ENCODE data around the gene CXCL11. TPM values are rescaled to one million over a fixed set of nuclear protein-coding genes. Genes with fewer than 3 reads are reported as not detected.

Gene CXCL11
- total RNA-seq, 1 donor from 2014 or later: not detected

- Histone ChIP-seq H2AFZ (replicated peaks) (no peak overlapping the region), H4K20me1 (ENCODE audit: low read depth) (no peaks in the 10 kb centered on the region), H3K4me2 (no peak overlapping the region), H3K36me3 (no peaks in the 10 kb centered on the region), H3F3A (ENCODE audit: low read depth) (no peaks in the 10 kb centered on the region), H3K27ac (no peak overlapping the region), H3K27me3 (no peaks in the 10 kb centered on the region), H3K4me1 (peaks cover 4% of the 10 kb centered on the region), H3K79me2 (ENCODE audit: low read depth) (no peaks in the 10 kb centered on the region), H3K9me3 (ENCODE audit: low read depth) (no peaks in the 10 kb centered on the region), H3K9ac (no peak overlapping the region), H3K4me3 (no peak overlapping the region)
- Mint-ChIP-seq H3K27ac (no peak overlapping the region), H3K9me3 (no peaks in the 10 kb centered on the region), H3K4me1 (peaks cover 8% of the 10 kb centered on the region), H3K27me3 (ENCODE audit: insufficient read depth, low read depth) (peaks cover 2% of the 10 kb centered on the region), H3K4me3 (no peak overlapping the region), H3K36me3 (no peaks in the 10 kb centered on the region)
- DNase-seq (ENCODE audit: low spot score): no peak
- no peak for TF ChIP-seq EZH2 (IDR thresholded peaks at IDR 0.05)
- TF ChIP-seq, protein P1, sequence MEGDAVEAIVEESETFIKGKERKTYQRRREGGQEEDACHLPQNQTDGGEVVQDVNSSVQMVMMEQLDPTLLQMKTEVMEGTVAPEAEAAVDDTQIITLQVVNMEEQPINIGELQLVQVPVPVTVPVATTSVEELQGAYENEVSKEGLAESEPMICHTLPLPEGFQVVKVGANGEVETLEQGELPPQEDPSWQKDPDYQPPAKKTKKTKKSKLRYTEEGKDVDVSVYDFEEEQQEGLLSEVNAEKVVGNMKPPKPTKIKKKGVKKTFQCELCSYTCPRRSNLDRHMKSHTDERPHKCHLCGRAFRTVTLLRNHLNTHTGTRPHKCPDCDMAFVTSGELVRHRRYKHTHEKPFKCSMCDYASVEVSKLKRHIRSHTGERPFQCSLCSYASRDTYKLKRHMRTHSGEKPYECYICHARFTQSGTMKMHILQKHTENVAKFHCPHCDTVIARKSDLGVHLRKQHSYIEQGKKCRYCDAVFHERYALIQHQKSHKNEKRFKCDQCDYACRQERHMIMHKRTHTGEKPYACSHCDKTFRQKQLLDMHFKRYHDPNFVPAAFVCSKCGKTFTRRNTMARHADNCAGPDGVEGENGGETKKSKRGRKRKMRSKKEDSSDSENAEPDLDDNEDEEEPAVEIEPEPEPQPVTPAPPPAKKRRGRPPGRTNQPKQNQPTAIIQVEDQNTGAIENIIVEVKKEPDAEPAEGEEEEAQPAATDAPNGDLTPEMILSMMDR (IDR thresholded peaks at IDR 0.05): no peak
- TF ChIP-seq EZH2phosphoT487 (IDR thresholded peaks at IDR 0.05): no peak
Observed at GRCh38 chr4:76017056-76017686, 18.7 kb downstream of the CXCL11 start.

GRCh38 chr4:76016393-76016792 is 19.5 kb downstream of the CXCL11 start:
- no peak overlapping the region for H3K27ac ChIP-seq
- TF ChIP-seq, protein P1 (IDR thresholded peaks at IDR 0.05): no peak
- no peak for TF ChIP-seq EZH2 (IDR thresholded peaks at IDR 0.05)
- TF ChIP-seq EZH2phosphoT487 (IDR thresholded peaks at IDR 0.05): no peak
- H3K4me1 ChIP-seq: peaks cover 10% of the 10 kb centered on the region
- H3K4me3 ChIP-seq: no peak overlapping the region
- Mint-ChIP-seq H3K4me1 (peaks cover 12% of the 10 kb centered on the region), H3K36me3 (no peaks in the 10 kb centered on the region), H3K4me3 (no peak overlapping the region), H3K27me3 (ENCODE audit: insufficient read depth, low read depth) (peaks cover 2% of the 10 kb centered on the region), H3K9me3 (no peaks in the 10 kb centered on the region), H3K27ac (no peak overlapping the region)
- H3K4me2 ChIP-seq: no peak overlapping the region
- H4K20me1 ChIP-seq (ENCODE audit: low read depth): no peaks in the 10 kb centered on the region
- no peaks in the 10 kb centered on the region for H3K79me2 ChIP-seq (ENCODE audit: low read depth)
- no peaks in the 10 kb centered on the region for H3K27me3 ChIP-seq
- H3F3A ChIP-seq (ENCODE audit: low read depth): no peaks in the 10 kb centered on the region
- H3K36me3 ChIP-seq: no peaks in the 10 kb centered on the region
- no peak overlapping the region for H2AFZ ChIP-seq (replicated peaks)
- H3K9me3 ChIP-seq (ENCODE audit: low read depth): no peaks in the 10 kb centered on the region
- DNase-seq (ENCODE audit: low spot score): no peak
- no peak overlapping the region for H3K9ac ChIP-seq

DNA sequence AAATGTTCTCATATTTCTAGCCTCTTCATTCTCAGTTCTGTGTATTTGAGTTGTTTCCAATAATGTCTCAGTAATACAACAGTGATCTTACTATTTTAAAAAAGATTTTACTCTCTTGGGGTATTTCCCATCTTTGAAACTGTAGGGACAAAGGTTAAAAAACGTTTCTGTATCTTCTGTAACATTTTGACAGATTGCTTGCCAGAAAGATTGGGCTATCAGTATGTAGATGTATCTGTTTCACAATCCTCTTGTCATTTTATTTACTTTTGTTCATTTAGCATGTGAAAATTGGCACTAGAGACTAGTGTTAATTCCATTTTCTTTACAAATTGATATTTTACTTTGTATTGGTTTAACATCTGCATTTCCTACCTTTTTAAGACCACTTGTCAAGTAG is 22.3 kb downstream of the CXCL11 start:
- H3K36me3 ChIP-seq: no peaks in the 10 kb centered on the region
- no peaks in the 10 kb centered on the region for H3K79me2 ChIP-seq (ENCODE audit: low read depth)
- no peak overlapping the region for H3K27ac ChIP-seq
- H3K4me2 ChIP-seq: no peak overlapping the region
- TF ChIP-seq EZH2phosphoT487 (IDR thresholded peaks at IDR 0.05): no peak
- TF ChIP-seq, protein P1 (IDR thresholded peaks at IDR 0.05): no peak
- no peak overlapping the region for H3K4me3 Mint-ChIP-seq
- H3K27me3 ChIP-seq: no peaks in the 10 kb centered on the region
- no peak overlapping the region for H3K9ac ChIP-seq
- H3K27me3 Mint-ChIP-seq (ENCODE audit: insufficient read depth, low read depth): peaks cover 4% of the 10 kb centered on the region
- no peak overlapping the region for H3K4me3 ChIP-seq
- H2AFZ ChIP-seq (replicated peaks): no peak overlapping the region
- no peaks in the 10 kb centered on the region for H3F3A ChIP-seq (ENCODE audit: low read depth)
- peaks cover 10% of the 10 kb centered on the region for H3K4me1 ChIP-seq
- DNase-seq (ENCODE audit: low spot score): no peak
- peaks cover 17% of the 10 kb centered on the region for H3K4me1 Mint-ChIP-seq
- H3K9me3 ChIP-seq (ENCODE audit: low read depth): no peaks in the 10 kb centered on the region
- H4K20me1 ChIP-seq (ENCODE audit: low read depth): no peaks in the 10 kb centered on the region
- no peaks in the 10 kb centered on the region for H3K9me3 Mint-ChIP-seq
- H3K36me3 Mint-ChIP-seq: no peaks in the 10 kb centered on the region
- no peak overlapping the region for H3K27ac Mint-ChIP-seq
